LNCaP clone FGC (cell line): Measurements from ENCODE around the gene CDIP1.

Experiments
- DNase-seq: peaks from one replicate; pipeline ENCODE4 v3.0.0-alpha.2; 2011; ENCODE audit warnings: low read depth
- H3K4me3 ChIP-seq: 2 replicates; pipeline ENCODE4 v1.5.1; 2011; ENCODE audit warnings: mild to moderate bottlenecking, low read depth, low read length, control low read depth
- CTCF ChIP-seq: IDR thresholded peaks from 2 replicates; pipeline ENCODE4 v1.5.1; 2012; ENCODE audit warnings: mild to moderate bottlenecking; ENCODE audit not compliant: control insufficient read depth, insufficient read depth; ENCODE audit errors: extremely low read depth

Gene CDIP1

GRCh38 chr16:4533490-4533889, 5.1 kb downstream of the CDIP1 start:
- no peak overlapping the region for H3K4me3 ChIP-seq
- DNase-seq: no peak
- TF ChIP-seq CTCF: no peak

GRCh38 chr16:4532238-4532637, 6.3 kb downstream of the CDIP1 start:
- DNase-seq: no peak
- no peak for TF ChIP-seq CTCF
- H3K4me3 ChIP-seq: no peak overlapping the region

- no peak for TF ChIP-seq CTCF
- DNase-seq: no peak
Measured at GRCh38 chr16:4531811-4532210, 6.8 kb downstream of the CDIP1 start.

GRCh38 chr16:4529085-4530060, 9.2 kb downstream of the CDIP1 start:
- no peak for TF ChIP-seq CTCF
- DNase-seq: no peak
- no peak overlapping the region for H3K4me3 ChIP-seq

More at GRCh38 chr16:4531811-4532210, 6.8 kb downstream of the CDIP1 start:
- no peak overlapping the region for H3K4me3 ChIP-seq

DNA sequence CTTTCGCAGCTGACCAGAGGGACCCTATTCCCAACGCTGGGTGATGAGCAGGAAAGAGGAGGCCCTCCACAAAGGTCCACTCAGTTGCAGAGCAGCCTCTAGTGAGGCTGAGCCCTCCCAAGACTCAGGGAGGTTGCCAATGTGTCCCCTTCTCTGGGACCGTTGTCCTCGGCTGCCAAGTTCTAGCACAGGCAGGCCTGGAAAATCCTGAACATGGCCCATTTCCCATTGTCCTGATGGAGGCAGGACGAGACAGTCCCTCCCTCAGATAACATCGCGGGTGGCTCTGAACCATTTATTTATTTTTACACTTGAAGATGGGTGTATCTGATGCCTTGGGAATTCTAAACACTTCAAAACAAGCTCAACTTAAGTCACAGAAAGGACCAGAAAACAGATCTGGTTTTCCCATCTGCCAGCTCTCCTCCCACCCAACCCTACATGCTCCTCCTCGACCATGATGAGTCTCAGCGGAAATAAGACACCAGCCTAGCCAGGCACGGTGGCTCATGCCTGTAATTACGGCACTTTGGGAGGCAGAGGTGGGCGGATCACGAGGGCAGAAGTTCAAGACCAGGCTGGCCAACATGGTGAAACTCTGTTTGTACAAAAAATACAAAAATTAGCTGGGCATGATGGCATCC, 12.8 kb downstream of the CDIP1 start:
- TF ChIP-seq CTCF: no peak
- H3K4me3 ChIP-seq: no peak overlapping the region
- no peak for DNase-seq

GRCh38 chr16:4525069-4525468, 13.5 kb downstream of the CDIP1 start:
- no peak for DNase-seq
- no peak for TF ChIP-seq CTCF
- H3K4me3 ChIP-seq: no peak overlapping the region
